MCF 10A (cell line): ENCODE data around the gene SHD. TPM values are rescaled to one million over a fixed set of nuclear protein-coding genes. Genes with fewer than 3 reads are reported as not detected.
"Not testable (repeated sequence)": the region's sequence is repeated elsewhere in the genome, so short reads cannot be mapped to it uniquely, and the experiment has no call there.

ENCODE experiments used
- Bru-seq: library from RNA; stranded (reverse); fragments of 400-500 nt; gene quantifications from one replicate; lab custom pipeline; 2021; lab: Mats Ljungman, UMichigan
- BruChase-seq, 2 experiments: library from RNA; stranded (reverse); fragments of 400-500 nt; gene quantifications; one replicate each; lab custom pipeline; 2021; lab: Mats Ljungman, UMichigan
- BruUV-seq: library from RNA; stranded (reverse); fragments of 400-500 nt; replicated peaks from 2 replicates; lab custom pipeline; 2021; lab: Mats Ljungman, UMichigan
- CTCF ChIA-PET: fragments of 300-600 bp; sonication (Branson Sonifier 250); formaldehyde crosslinking; extraction: SDS; loops from one replicate; lab custom pipeline; 2021; ENCODE audit warnings: antibody characterized with exemption, inconsistent platforms; lab: Yijun Ruan, JAX
- POLR2A ChIA-PET: fragments of 300-600, 350-650 bp; sonication (Branson Sonifier 250); formaldehyde crosslinking; extraction: SDS; loops from one replicate; lab custom pipeline; 2020; ENCODE audit warnings: antibody characterized with exemption, inconsistent platforms; lab: Yijun Ruan, JAX
- DNase-seq: peaks from one replicate; pipeline ENCODE4 v3.0.0-alpha.2; 2018; ENCODE audit not compliant: unreplicated experiment
- H3K27ac Mint-ChIP-seq: one replicate; pipeline ENCODE4 v1.8.0; 2022; ENCODE audit warnings: mild to moderate bottlenecking, low read depth, mixed read lengths; ENCODE audit not compliant: unreplicated experiment
- H3K27me3 Mint-ChIP-seq: one replicate; pipeline ENCODE4 v1.8.0; 2022; ENCODE audit warnings: mixed read lengths; ENCODE audit not compliant: insufficient read depth, unreplicated experiment
- H3K36me3 Mint-ChIP-seq: one replicate; pipeline ENCODE4 v1.8.0; 2022; ENCODE audit warnings: mild to moderate bottlenecking, moderate library complexity, mixed read lengths; ENCODE audit not compliant: insufficient read depth, unreplicated experiment
- H3K4me1 Mint-ChIP-seq: one replicate; pipeline ENCODE4 v1.8.0; 2022; ENCODE audit warnings: mixed read lengths; ENCODE audit not compliant: insufficient read depth, unreplicated experiment
- H3K4me3 Mint-ChIP-seq: one replicate; pipeline ENCODE4 v1.8.0; 2022; ENCODE audit warnings: mild to moderate bottlenecking, moderate library complexity, mixed read lengths; ENCODE audit not compliant: unreplicated experiment
- H3K9me3 Mint-ChIP-seq: one replicate; pipeline ENCODE4 v1.8.0; 2022; ENCODE audit warnings: mixed read lengths; ENCODE audit not compliant: unreplicated experiment
- CTCF ChIP-seq: fragments of 200-600 bp; IDR thresholded peaks from one replicate; pipeline ENCODE4 v1.8.0; 2022; ENCODE audit warnings: antibody characterized with exemption, mild to moderate bottlenecking; ENCODE audit not compliant: unreplicated experiment
- intact Hi-C: fragments of 100-400 bp; cut with micrococcal nuclease; formaldehyde crosslinking; loops from 2 replicates; pipeline ENCODE4 v1.14.1; 2022
- long read RNA-seq: library from polyadenylated mRNA; stranded (forward); transcript quantifications from one replicate; pipeline ENCODE4 v2.0.0, GENCODE V29; 2022
- total RNA-seq: library from RNA; stranded (reverse); gene quantifications from 2 replicates; pipeline ENCODE4 v1.2.3, GENCODE V29; 2022

SHD gene
- total RNA-seq: not detected in 2 replicates
- not detected for Bru-seq, nascent RNA
- percentile 13 among the genes with signal in this experiment for BruChase-seq, experiment 1, labeled RNA remaining after a 6-hour chase
- not detected for BruChase-seq, experiment 2, labeled RNA remaining after a 2-hour chase
- long read RNA-seq: 0 reads

GRCh38 chr19:4278419-4279266 is at the start of gene SHD:
Gene SHD (plus strand): TSS chr19:4279266. CDS start chr19:4280064, 798 bp downstream.
- Mint-ChIP-seq H3K4me1 (no peaks in the 10 kb centered on the region), H3K4me3 (no peak within 1 kb of the TSS), H3K27ac (no peak within 1 kb of the TSS), H3K36me3 (no peaks in the 10 kb centered on the region), H3K27me3 (peaks cover 17% of the 10 kb centered on the region), H3K9me3 (no peaks in the 10 kb centered on the region)
- CTCF ChIA-PET: interaction anchor here (0.7 kb wide), 1 partner anchor 61 kb away, joined by 3 read pairs; no protein-coding TSS in a partner anchor
- intact Hi-C loops: no loop called here
- BruUV-seq: no TSS peak
- TF ChIP-seq CTCF: no peak
- POLR2A ChIA-PET: interaction anchor here (0.5 kb wide), 1 partner anchor 43 kb away, joined by 4 read pairs; no protein-coding TSS in a partner anchor
- DNase-seq: no peak

- H3K36me3 Mint-ChIP-seq, CTCF ChIA-PET, H3K9me3 Mint-ChIP-seq, H3K4me3 Mint-ChIP-seq, intact Hi-C loops, POLR2A ChIA-PET, H3K27me3 Mint-ChIP-seq, DNase-seq, H3K4me1 Mint-ChIP-seq, H3K27ac Mint-ChIP-seq, BruUV-seq: not testable (repeated sequence)
Measured at GRCh38 chr19:4230237-4230636, 48.8 kb upstream of the SHD start.

GRCh38 chr19:4231521-4231920 is 47.5 kb upstream of the SHD start:
- H3K27me3 Mint-ChIP-seq, BruUV-seq, POLR2A ChIA-PET, H3K27ac Mint-ChIP-seq, H3K36me3 Mint-ChIP-seq, H3K9me3 Mint-ChIP-seq, intact Hi-C loops, DNase-seq, H3K4me1 Mint-ChIP-seq, H3K4me3 Mint-ChIP-seq: not testable (repeated sequence)
- CTCF ChIA-PET: interaction anchor here (0.6 to 0.8 kb wide), 2 partner anchors 25 to 836 kb away, joined by 3 read pairs; no protein-coding TSS in a partner anchor

GRCh38 chr19:4232139-4232538 is 46.9 kb upstream of the SHD start:
- H3K27me3 Mint-ChIP-seq, intact Hi-C loops, BruUV-seq, POLR2A ChIA-PET, H3K4me1 Mint-ChIP-seq, H3K4me3 Mint-ChIP-seq, H3K27ac Mint-ChIP-seq, H3K36me3 Mint-ChIP-seq, H3K9me3 Mint-ChIP-seq, DNase-seq: not testable (repeated sequence)
- CTCF ChIA-PET: interaction anchor here (0.6 to 0.7 kb wide), 3 partner anchors 98 to 837 kb away, joined by 3 read pairs; no protein-coding TSS in a partner anchor

GRCh38 chr19:4232614-4233281 is 46.3 kb upstream of the SHD start:
- Mint-ChIP-seq H3K4me1 (peaks cover 4% of the 10 kb centered on the region), H3K9me3 (no peaks in the 10 kb centered on the region), H3K27me3 (no peaks in the 10 kb centered on the region), H3K4me3 (no peak overlapping the region), H3K36me3 (peaks cover 4% of the 10 kb centered on the region), H3K27ac (no peak overlapping the region)
- ChIA-PET POLR2A (no interaction called here), CTCF (interaction anchor here (0.6 to 0.8 kb wide), 7 partner anchors 9 to 440 kb away, joined by 3 to 5 read pairs (median 3); no protein-coding TSS in a partner anchor)
- TF ChIP-seq CTCF: no peak
- intact Hi-C loops: no loop called here
- no TSS peak for BruUV-seq
- no peak for DNase-seq
